A549 (cell line): Measurements from ENCODE around the gene ELL. TPM values are rescaled to one million over a fixed set of nuclear protein-coding genes. Genes with fewer than 3 reads are reported as not detected.

Experiments
- ATAC-seq, 2 experiments: fragments of 200-7000 bp in 1 of 2; fragments of >200 bp in 1 of 2; cut with Nextera tagmentation in 1 of 2; cut with Tn5 transposase in 1 of 2; 3 replicates each; pipeline versions ENCODE4 v1.8.0 to v1.9.1; 2018 to 2020; ENCODE audit warnings: mild to moderate bottlenecking in 1 of 2, moderate library complexity in 1 of 2
- CTCF ChIA-PET: fragments of 300-600 bp; sonication (Branson Sonifier 250); formaldehyde crosslinking; extraction: SDS; loops from one replicate; lab custom pipeline; 2021; ENCODE audit warnings: antibody characterized with exemption, inconsistent platforms; lab: Yijun Ruan, JAX
- POLR2A ChIA-PET: fragments of 350-600 bp; formaldehyde crosslinking; extraction: SDS; loops from one replicate; lab custom pipeline; 2021; ENCODE audit warnings: antibody characterized with exemption, inconsistent platforms; lab: Yijun Ruan, JAX
- DNase-seq, 2 experiments: peaks; one replicate each; pipeline versions ENCODE4 v3.0.0 to v3.0.0-alpha.2; 2011 to 2016; ENCODE audit warnings: low read depth in 1 of 2, low spot score in 1 of 2
- FAIRE-seq: peaks from 2 replicates; lab custom pipeline; 2011; peaks lifted over from hg19 to GRCh38; lab: Jason Lieb, UNC
- H3K27ac ChIP-seq, 2 experiments: fragments of >200 bp; sonication (Bioruptor Twin); formaldehyde crosslinking; 3 replicates each; pipeline ENCODE4 v1.5.1; 2016 to 2017
- H3K4me1 ChIP-seq: fragments of >200 bp; sonication (Bioruptor Twin); formaldehyde crosslinking; 3 replicates; pipeline ENCODE4 v1.6.1; 2016
- H3K4me2 ChIP-seq: fragments of >200 bp; sonication (Bioruptor Twin); formaldehyde crosslinking; 3 replicates; pipeline ENCODE4 v1.6.1; 2016
- H3K4me3 ChIP-seq: fragments of >200 bp; sonication (Bioruptor Twin); formaldehyde crosslinking; 3 replicates; pipeline ENCODE4 v1.5.1; 2016
- H3K9me3 ChIP-seq: fragments of >200 bp; sonication (Bioruptor Twin); formaldehyde crosslinking; 3 replicates; pipeline ENCODE4 v1.6.1; 2016
- CBX2 ChIP-seq: fragments of 200-600 bp; sonication (generic); IDR thresholded peaks from 2 replicates; pipeline ENCODE4 v1.6.1; 2016; ENCODE audit warnings: low read depth, mild to moderate bottlenecking, borderline replicate concordance
- CEBPB ChIP-seq, 2 experiments: fragments of >200 bp in 1 of 2; sonication (Bioruptor Twin) in 1 of 2; formaldehyde crosslinking in 1 of 2; IDR thresholded peaks; 2 replicates each; pipeline ENCODE4 v1.6.1; 2012 to 2016
- CTCF ChIP-seq: fragments of >200 bp; sonication (Bioruptor Twin); formaldehyde crosslinking; IDR thresholded peaks from 3 replicates; pipeline ENCODE4 v1.5.1; 2016
- FOSB ChIP-seq: fragments of 250-450 bp; sonication (Bioruptor Pico); IDR thresholded peaks from 2 replicates; pipeline ENCODE4 v1.5.0; 2020; ENCODE audit warnings: mild to moderate bottlenecking, moderate library complexity
- HDAC2 ChIP-seq: fragments of 200-600 bp; sonication (generic); IDR thresholded peaks from 2 replicates; pipeline ENCODE4 v1.6.1; 2016
- HEYL ChIP-seq: fragments of 250-450 bp; sonication (Bioruptor Pico); IDR thresholded peaks from 2 replicates; pipeline ENCODE4 v1.8.0; 2021; ENCODE audit warnings: mild to moderate bottlenecking, moderate library complexity
- HOXA7 ChIP-seq: fragments of 250-450 bp; sonication (Bioruptor Pico); IDR thresholded peaks from 2 replicates; pipeline ENCODE4 v1.5.0; 2020; ENCODE audit warnings: mild to moderate bottlenecking, moderate library complexity
- HOXB5 ChIP-seq: fragments of 250-450 bp; sonication (Bioruptor Pico); IDR thresholded peaks from 2 replicates; pipeline ENCODE4 v1.5.0; 2020; ENCODE audit warnings: mild to moderate bottlenecking, moderate library complexity
- JUNB ChIP-seq: fragments of >200 bp; sonication (Bioruptor Twin); formaldehyde crosslinking; IDR thresholded peaks from 2 replicates; pipeline ENCODE4 v1.6.1; 2016
- POLR2A ChIP-seq: IDR thresholded peaks from 2 replicates; pipeline ENCODE4 v1.6.1; 2012; ENCODE audit warnings: mild to moderate bottlenecking, low read length
- POLR2AphosphoS2 ChIP-seq: conservative IDR thresholded peaks from 2 replicates; pipeline ENCODE4 v1.6.1; 2012; ENCODE audit warnings: low read length, improper control_type of control experiment, inconsistent platforms
- RAD21 ChIP-seq, 2 experiments: fragments of >200 bp in 1 of 2; sonication (Bioruptor Twin) in 1 of 2; formaldehyde crosslinking in 1 of 2; IDR thresholded peaks in 1 of 2; conservative IDR thresholded peaks in 1 of 2; 2 replicates in 1 of 2; 3 replicates in 1 of 2; pipeline ENCODE4 v1.6.1; 2012 to 2018; ENCODE audit warnings: inconsistent platforms in 1 of 2
- SMC3 ChIP-seq: fragments of >200 bp; sonication (Bioruptor Twin); formaldehyde crosslinking; IDR thresholded peaks from 3 replicates; pipeline ENCODE4 v1.6.1; 2018; ENCODE audit warnings: inconsistent platforms
- TFCP2L1 ChIP-seq: fragments of 250-450 bp; sonication (Bioruptor Pico); IDR thresholded peaks from 2 replicates; pipeline ENCODE4 v1.5.0; 2021; ENCODE audit warnings: mild to moderate bottlenecking
- ZC3H11A ChIP-seq: fragments of 450-650 bp; IDR thresholded peaks from 2 replicates; pipeline ENCODE4 v1.6.1; 2014; ENCODE audit warnings: antibody characterized with exemption, mild to moderate bottlenecking
- WGBS: methylation state at CpG from one replicate; pipeline ENCODE4 v1.1.6; 2017; ENCODE audit errors: missing lambda C conversion rate; 5-methylcytosine and 5-hydroxymethylcytosine counted together
- polyA plus RNA-seq, 4 experiments: library from polyadenylated mRNA; depleted of rRNA in 3 of 4; stranded (reverse); fragments of >200 nt; fragmentation: RNase III in 1 of 4; extraction: RNeasy Plus Mini Kit Qiagen cat#74134 plus additional on column Dnase treatment in 1 of 4; gene quantifications; 2 replicates in 3 of 4; 3 replicates in 1 of 4; pipeline ENCODE4 v1.2.3, GENCODE V29; 2011 to 2017
- TF ChIP-seq, protein P1 (sequence below): IDR thresholded peaks from 2 replicates; pipeline ENCODE4 v1.6.1; 2012
- TF ChIP-seq, protein P2 (sequence below): fragments of 450-650 bp; IDR thresholded peaks from 2 replicates; pipeline ENCODE4 v1.6.1; 2014; ENCODE audit warnings: antibody characterized with exemption
- TF ChIP-seq, protein P3 (sequence below): IDR thresholded peaks from 2 replicates; pipeline ENCODE4 v1.6.1; 2012

The ELL gene
- polyA plus RNA-seq, 2 of the 4 experiments (the other 2 are of a cell fraction), result 1.6 to 3.6 TPM

- H3K4me3 ChIP-seq, result no peak overlapping the region
- POLR2A ChIA-PET, result no interaction called here
- H3K4me1 ChIP-seq, result peaks cover 38% of the 10 kb centered on the region
- no peak for DNase-seq
- H3K4me2 ChIP-seq, result no peak overlapping the region
- 20% methylated on average over 1 of the region's 2 CpGs for WGBS
- no peak overlapping the region for H3K27ac ChIP-seq
- no peak for TF ChIP-seq HOXA7 (CRISPR knock-in tag)
- TF ChIP-seq HOXB5 (CRISPR knock-in tag), result no peak
- no peak for TF ChIP-seq CBX2
- TF ChIP-seq, protein P1, sequence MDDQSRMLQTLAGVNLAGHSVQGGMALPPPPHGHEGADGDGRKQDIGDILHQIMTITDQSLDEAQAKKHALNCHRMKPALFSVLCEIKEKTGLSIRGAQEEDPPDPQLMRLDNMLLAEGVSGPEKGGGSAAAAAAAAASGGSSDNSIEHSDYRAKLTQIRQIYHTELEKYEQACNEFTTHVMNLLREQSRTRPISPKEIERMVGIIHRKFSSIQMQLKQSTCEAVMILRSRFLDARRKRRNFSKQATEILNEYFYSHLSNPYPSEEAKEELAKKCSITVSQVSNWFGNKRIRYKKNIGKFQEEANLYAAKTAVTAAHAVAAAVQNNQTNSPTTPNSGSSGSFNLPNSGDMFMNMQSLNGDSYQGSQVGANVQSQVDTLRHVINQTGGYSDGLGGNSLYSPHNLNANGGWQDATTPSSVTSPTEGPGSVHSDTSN, result no peak
- TF ChIP-seq CTCF, result no peak
- TF ChIP-seq, all 56 proteins: peak for 0
- ATAC-seq (no peak), FAIRE-seq (no peak)
- no peaks in the 10 kb centered on the region for H3K9me3 ChIP-seq
- CTCF ChIA-PET, result interaction anchor here (0.6 to 4.4 kb wide), 14 partner anchors 9 to 385 kb away, joined by 3 to 38 read pairs (median 5); partner anchors contain the start of gene REX1BD
These were observed 51.1 kb downstream of the ELL start for GRCh38 chr19:18470787-18471186.

DNA sequence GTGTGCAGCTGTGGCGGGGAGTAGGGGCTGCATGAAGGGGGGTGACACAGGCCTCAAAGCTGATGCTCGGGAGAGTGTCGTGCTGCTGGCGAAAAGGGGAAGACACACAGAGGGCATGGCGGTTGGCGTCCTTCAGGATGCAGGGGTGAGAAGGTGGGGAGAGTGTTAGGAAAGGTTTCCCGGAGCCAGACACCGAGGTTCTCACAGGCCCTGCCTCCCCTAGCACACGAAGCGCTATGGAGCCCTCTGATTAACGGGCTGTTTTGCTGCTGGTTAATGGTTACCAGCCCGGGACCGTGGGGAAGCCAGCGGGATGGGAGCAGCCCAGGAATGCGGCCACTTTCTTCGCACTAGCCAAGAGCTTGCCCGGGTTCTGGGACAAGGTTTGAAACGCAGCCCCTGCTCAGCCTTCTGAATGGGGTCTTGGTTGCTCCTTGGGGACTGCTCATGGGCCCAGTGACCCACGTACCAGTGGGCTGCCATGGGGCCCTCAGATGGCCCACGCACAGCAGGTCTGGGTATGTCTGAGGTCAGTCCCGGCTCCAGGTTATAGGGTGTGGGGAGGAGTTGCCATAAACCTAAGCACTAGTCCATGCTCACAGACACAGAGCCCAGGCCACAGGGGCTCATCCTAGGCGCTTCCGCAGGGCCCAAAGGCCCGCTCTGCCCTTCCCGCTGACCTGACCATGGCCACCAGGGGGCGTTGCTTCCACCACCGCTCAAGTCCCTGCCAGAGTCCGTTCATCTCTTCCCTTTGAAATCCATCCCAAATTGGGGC lies 52.6 kb downstream of the ELL start:
- no peak for TF ChIP-seq CEBPB (IDR thresholded peaks at IDR 0.05)
- TF ChIP-seq HOXB5 (CRISPR knock-in tag), result no peak
- no peak for TF ChIP-seq HDAC2
- TF ChIP-seq ZC3H11A, result no peak
- TF ChIP-seq, protein P1, result no peak
- no peak for TF ChIP-seq HEYL (CRISPR knock-in tag)
- TF ChIP-seq FOSB (CRISPR knock-in tag), result no peak
- no peak for TF ChIP-seq POLR2A
- TF ChIP-seq, protein P2, sequence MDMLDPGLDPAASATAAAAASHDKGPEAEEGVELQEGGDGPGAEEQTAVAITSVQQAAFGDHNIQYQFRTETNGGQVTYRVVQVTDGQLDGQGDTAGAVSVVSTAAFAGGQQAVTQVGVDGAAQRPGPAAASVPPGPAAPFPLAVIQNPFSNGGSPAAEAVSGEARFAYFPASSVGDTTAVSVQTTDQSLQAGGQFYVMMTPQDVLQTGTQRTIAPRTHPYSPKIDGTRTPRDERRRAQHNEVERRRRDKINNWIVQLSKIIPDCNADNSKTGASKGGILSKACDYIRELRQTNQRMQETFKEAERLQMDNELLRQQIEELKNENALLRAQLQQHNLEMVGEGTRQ, result no peak
- no peak for TF ChIP-seq JUNB
- TF ChIP-seq POLR2AphosphoS2, result no peak
- TF ChIP-seq, protein P3, sequence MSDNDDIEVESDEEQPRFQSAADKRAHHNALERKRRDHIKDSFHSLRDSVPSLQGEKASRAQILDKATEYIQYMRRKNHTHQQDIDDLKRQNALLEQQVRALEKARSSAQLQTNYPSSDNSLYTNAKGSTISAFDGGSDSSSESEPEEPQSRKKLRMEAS, result no peak
- no peak for TF ChIP-seq TFCP2L1 (CRISPR knock-in tag)
- TF ChIP-seq RAD21 (conservative IDR thresholded peaks at IDR 0.05 in 1 of 2, IDR thresholded peaks at IDR 0.05 in 1 of 2), result peak; percentile 38 to 42; a peak in 3 of 5 replicates
- TF ChIP-seq SMC3, result peak; percentile 53; the same call in 2 of the 3 replicates
- TF ChIP-seq CTCF, result peak; percentile 72
- Histone ChIP-seq H3K4me2 (peak overlapping the region; percentile 78), H3K27ac (peak overlapping the region; percentile 75 to 92), H3K9me3 (no peaks in the 10 kb centered on the region), H3K4me3 (no peak overlapping the region), H3K4me1 (peaks cover 49% of the 10 kb centered on the region)
- POLR2A ChIA-PET, result no interaction called here
- ATAC-seq (peak; percentile 65 to 84), DNase-seq (peak; percentile 48 to 81), FAIRE-seq (no peak)
- CTCF ChIA-PET, result interaction anchor here (0.6 to 4.4 kb wide), 45 partner anchors 9 to 395 kb away, joined by 3 to 38 read pairs (median 4); partner anchors contain the start of genes ELL, FKBP8 and REX1BD
- WGBS, result 22% methylated on average over 20 of the region's 28 CpGs
